HL-60/S4 treated with phorbol 12-myristate 13-acetate at 8.2 ng/mL for 4 days and 3 days (cell line): ENCODE data around the gene TSPAN18.
"Not testable (repeated sequence)": the region's sequence is repeated elsewhere in the genome, so short reads cannot be mapped to it uniquely, and the experiment has no call there.

Experiments used
- in situ Hi-C: fragments of 300-500 bp; cut with MboI; formaldehyde crosslinking; loops from 2 replicates; pipeline ENCODE4 v1.15.0; 2022; ENCODE audit warnings: low sequenced_read_pairs

TSPAN18 gene

GRCh38 chr11:44863231-44863630 is 136.5 kb downstream of the TSPAN18 start:
- in situ Hi-C loops, result no loop called here

- in situ Hi-C loops, result no loop called here
Observed at GRCh38 chr11:44865866-44866272, 139.1 kb downstream of the TSPAN18 start.

GRCh38 chr11:44866286-44866685 is 139.5 kb downstream of the TSPAN18 start:
- in situ Hi-C loops, result no loop called here

DNA sequence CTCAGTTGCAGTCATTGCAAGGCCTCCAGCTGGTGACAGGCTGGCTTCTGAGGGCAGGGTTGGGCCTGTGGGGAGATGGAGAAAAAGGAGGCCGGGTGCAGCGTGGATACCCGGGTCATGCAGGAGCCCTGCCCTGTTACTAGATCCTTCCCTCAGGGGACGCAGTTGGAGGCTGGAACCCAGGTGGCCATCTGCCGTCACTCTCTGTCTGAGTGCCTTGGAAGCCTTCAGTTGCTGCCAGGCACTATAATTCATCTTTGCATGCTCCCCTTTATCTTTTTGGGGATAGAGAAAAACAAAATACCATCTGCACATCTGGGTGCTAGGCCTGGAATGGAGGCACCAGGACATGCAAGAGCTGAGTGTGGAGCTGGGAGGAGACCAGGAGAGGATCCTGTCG is 141.3 kb downstream of the TSPAN18 start:
- in situ Hi-C loops, result no loop called here

DNA sequence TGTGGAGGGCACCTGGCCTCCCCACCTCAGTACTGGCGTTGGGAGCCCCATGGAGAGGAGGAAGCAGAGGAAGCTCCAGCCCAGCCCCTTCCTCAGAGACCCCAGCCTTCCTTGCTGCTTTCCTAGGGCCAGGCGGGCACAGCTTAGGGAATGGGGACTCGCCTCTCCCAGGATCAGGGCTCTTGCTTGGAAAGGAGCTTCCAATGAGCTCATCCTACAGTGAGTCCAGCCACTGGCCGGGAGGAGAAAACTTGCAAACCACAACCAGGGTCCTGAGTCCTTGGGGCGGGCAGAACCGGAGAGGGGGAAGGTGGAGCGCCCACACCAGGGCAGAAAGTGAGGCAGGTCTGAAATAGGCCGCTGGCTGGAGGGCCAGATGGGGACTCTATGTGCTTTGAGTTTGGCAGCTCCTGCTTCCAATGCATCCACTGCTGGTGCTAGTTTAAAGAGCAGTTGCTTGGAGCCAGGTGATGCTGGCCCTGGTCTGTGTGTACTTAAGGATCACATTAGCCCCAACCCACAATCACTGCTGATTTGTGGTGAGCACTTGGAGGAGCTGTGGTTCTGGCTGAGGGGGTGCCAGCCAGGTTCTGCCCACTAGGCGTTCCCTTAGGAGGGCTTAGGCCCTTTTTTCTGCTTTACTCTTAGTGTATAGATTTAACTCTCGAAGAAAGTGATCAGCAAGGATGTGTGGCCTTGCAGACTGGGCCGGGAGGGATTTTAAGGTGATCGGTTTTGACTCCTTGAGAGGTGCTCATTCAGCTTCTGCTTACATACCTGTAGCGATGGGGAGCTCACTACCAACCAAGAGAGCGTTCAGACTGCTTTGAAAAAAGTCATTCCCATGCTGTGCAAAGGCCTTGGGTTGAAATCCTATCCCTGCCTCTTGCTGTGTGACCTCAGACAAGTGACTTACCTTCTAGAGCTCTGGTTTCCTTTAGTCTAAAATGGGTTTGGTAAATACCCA is 142.0 kb downstream of the TSPAN18 start:
- in situ Hi-C loops, result no loop called here

DNA sequence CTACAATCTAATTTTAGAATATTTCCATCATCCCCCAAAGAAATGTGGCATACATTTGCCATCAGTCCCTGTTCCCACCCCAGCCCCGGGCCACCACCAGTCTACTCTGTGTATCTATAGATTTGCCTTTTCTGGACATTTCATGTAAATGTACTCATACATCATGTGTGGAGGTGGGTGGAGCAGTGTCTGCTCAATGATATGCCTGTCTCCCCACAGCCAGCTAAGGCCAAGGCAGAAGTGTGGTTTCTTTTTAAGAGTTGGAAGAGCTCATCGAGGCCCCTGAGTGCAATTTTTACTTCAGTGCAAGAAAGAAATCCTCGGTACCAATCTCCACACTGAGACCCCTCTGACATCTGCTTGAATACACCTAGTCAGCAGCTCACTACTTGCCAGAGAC is 143.4 kb downstream of the TSPAN18 start:
- in situ Hi-C loops, result no loop called here

DNA sequence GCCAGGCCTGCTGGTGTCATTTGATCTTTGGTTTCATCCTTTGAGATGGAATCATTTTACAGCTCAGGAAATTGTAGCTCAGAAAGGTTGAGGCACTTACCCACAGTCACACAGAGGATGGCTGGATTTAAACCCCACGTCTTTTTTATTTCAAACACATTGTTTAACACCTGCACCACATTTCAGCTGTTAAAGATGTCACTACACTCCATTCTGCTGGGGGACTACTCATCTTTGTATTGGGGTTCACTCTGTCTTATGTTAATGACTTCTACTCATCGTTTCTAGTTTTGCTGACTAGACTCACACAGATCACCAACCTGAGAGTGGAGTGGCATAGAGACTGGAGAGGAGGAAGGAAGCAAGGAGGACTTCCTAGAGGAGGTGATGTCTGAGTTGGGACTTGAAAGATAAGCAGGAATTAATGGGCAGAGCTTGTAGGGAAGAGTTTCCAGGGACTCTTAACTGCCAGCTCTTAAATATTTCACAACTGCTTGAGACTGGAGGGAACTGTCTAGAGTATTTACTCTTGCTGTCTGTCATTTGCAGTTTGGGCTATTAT is 143.9 kb downstream of the TSPAN18 start:
- in situ Hi-C loops, result no loop called here

DNA sequence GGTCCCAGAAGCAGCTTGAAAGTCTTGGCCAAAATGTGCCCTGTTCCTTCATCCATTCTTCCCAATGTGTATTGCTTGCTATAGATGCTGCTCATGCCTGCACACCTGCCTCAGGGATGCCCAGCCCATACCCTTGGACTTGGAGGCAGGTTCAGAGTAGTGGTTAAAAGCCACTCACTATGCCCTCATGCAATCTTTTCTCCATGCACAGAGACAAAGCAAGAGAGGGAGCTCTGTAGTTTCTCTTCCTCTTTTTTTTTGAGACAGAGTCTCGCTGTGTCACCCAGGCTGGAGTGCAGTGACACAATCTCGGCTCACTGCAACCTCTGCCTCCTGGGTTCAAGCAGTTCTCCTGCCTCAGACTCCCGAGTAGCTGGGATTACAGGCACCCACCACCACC is 144.9 kb downstream of the TSPAN18 start:
- in situ Hi-C loops, result not testable (repeated sequence)

DNA sequence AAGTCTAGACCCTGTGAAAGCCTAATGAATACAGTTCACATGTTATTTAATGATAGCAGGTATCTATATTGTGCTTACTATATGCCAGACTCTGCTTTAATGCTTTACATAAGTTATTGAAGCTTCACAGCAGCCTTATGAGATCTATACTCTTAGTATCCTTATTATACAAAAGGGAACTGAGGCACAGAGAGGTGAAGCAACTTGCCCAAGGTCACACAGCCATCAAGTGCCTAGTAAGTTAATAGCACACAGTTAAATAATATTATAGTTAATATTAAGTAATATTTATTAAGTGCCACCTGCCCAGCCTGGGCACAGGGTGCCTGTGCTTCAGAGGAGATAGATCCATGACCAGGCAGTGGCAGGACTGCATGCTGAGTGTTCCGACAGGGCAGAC is 145.8 kb downstream of the TSPAN18 start:
- in situ Hi-C loops, result no loop called here

GRCh38 chr11:44873537-44873936 is 146.8 kb downstream of the TSPAN18 start:
- in situ Hi-C loops, result no loop called here

- in situ Hi-C loops, result no loop called here
Observed at GRCh38 chr11:44874284-44874683, 147.5 kb downstream of the TSPAN18 start.

DNA sequence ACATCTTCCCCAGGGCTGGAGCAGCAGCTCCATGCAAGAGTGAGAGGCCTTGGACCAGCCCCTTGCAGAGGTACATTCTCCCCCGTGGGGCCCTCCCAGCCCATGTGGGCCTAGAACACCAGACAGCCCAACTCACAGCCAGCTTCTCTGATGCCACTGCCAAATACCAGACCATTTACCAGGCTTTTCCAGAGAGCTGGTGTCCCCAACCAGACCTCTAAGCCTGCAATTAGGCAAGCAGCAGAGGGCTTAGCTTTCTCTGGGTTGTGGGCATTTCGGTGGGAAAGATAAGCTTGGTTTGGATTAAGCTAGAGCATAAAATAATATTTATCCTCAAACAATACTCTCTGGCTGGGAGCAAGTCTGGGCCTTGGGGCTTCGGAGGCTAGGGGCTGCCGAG is 148.3 kb downstream of the TSPAN18 start:
- in situ Hi-C loops, result no loop called here

DNA sequence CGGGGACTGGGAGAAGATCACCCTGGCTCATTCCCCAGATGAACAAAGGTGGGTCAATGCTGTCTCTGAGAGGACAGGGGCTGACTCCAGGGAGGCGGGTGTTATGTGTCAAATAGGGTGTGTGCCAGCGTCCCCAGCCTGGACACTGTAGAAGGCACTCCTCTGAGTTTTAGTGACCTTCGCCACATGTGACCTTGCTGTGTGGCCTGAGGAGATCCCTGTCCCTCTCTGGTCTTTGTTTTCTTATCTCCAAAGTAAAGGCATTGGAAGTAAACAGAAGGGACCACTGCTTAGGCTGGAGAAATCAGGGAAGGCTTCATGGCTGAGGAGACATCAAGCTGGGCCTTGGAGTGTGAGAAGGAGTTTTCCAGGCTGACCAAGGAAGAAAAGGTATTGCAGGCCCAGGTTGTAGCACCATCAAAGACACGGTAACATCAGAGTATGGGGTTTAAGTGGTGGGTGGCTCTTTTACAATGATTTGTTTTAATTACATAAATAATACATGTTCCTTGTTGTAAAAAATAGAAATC is 149.5 kb downstream of the TSPAN18 start:
- in situ Hi-C loops, result no loop called here

GRCh38 chr11:44876906-44877305 is 150.1 kb downstream of the TSPAN18 start:
- in situ Hi-C loops, result no loop called here

- in situ Hi-C loops, result no loop called here
Observed at GRCh38 chr11:44877571-44878497, 151.1 kb downstream of the TSPAN18 start.

DNA sequence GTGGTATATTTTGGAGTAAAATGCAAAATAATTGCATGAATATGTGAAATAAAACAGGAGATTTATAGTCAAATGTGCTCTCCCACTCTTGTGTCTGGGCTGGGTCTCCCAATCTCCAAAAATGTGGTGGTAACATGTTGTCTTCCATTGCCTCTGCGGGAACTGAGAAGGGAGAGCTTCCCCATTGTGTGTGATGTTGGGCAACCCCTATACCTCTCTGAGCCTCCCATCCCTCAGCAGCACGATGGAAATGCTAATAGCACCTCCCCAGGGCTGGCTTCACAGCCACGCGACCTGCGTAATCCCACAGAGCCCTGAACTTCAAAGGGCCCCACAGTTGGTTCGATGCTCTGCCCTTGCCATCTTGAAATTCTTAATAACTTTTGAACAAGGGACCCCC is 151.9 kb downstream of the TSPAN18 start:
- in situ Hi-C loops, result no loop called here

GRCh38 chr11:44879432-44879831 is 152.7 kb downstream of the TSPAN18 start:
- in situ Hi-C loops, result no loop called here

- in situ Hi-C loops, result no loop called here
Observed at GRCh38 chr11:44880511-44880910, 153.7 kb downstream of the TSPAN18 start.

- in situ Hi-C loops, result no loop called here
Observed at GRCh38 chr11:44880953-44881352, 154.2 kb downstream of the TSPAN18 start.

GRCh38 chr11:44883277-44883676 is 156.5 kb downstream of the TSPAN18 start:
- in situ Hi-C loops, result no loop called here

- in situ Hi-C loops, result no loop called here
Observed at GRCh38 chr11:44884056-44884455, 157.3 kb downstream of the TSPAN18 start.
